Activated CD4-positive, alpha-beta T cell treated with anti-CD3 and anti-CD28 coated beads, Interleukin-2, amount 10 ng/mL, durations not matched to agents 24 days and 14 days (primary cell): ENCODE measurements around the gene USP13. TPM values are rescaled to one million over a fixed set of nuclear protein-coding genes. Genes with fewer than 3 reads are reported as not detected.
"Not testable (repeated sequence)": the region's sequence is repeated elsewhere in the genome, so short reads cannot be mapped to it uniquely, and the experiment has no call there.

Experiments used
- DNase-seq: peaks from one replicate; pipeline ENCODE4 v3.0.0; 2022
- H3K27ac Mint-ChIP-seq: one replicate; pipeline ENCODE4 v1.8.0; 2022; ENCODE audit warnings: mild to moderate bottlenecking, mixed read lengths
- H3K27me3 Mint-ChIP-seq: one replicate; pipeline ENCODE4 v1.8.0; 2022; ENCODE audit warnings: mixed read lengths
- H3K36me3 Mint-ChIP-seq: one replicate; pipeline ENCODE4 v1.8.0; 2022; ENCODE audit warnings: low read depth, mild to moderate bottlenecking, mixed read lengths
- H3K4me1 Mint-ChIP-seq: one replicate; pipeline ENCODE4 v1.8.0; 2021; ENCODE audit warnings: mixed read lengths
- H3K4me3 Mint-ChIP-seq: one replicate; pipeline ENCODE4 v1.8.0; 2022; ENCODE audit warnings: mild to moderate bottlenecking, moderate library complexity, mixed read lengths
- H3K9me3 Mint-ChIP-seq: one replicate; pipeline ENCODE4 v1.8.0; 2021; ENCODE audit warnings: mixed read lengths
- intact Hi-C: fragments of 100-400 bp; cut with micrococcal nuclease; formaldehyde crosslinking; loops from one replicate; pipeline ENCODE4 v1.15.1; 2023
- total RNA-seq: library from RNA; stranded (reverse); gene quantifications from 2 replicates; pipeline ENCODE4 v1.2.3, GENCODE V29; 2022

Gene USP13
- total RNA-seq, 1 donor from 2014 or later = 15.3 TPM

- Mint-ChIP-seq H3K27me3 (no peaks in the 10 kb centered on the region), H3K27ac (no peak overlapping the region), H3K36me3 (peaks cover 2% of the 10 kb centered on the region), H3K4me3 (no peak overlapping the region), H3K4me1 (no peaks in the 10 kb centered on the region), H3K9me3 (no peaks in the 10 kb centered on the region)
- no peak for DNase-seq
- intact Hi-C loops = no loop called here
Measured at GRCh38 chr3:179630753-179631451, 21.9 kb upstream of the USP13 start.

DNA sequence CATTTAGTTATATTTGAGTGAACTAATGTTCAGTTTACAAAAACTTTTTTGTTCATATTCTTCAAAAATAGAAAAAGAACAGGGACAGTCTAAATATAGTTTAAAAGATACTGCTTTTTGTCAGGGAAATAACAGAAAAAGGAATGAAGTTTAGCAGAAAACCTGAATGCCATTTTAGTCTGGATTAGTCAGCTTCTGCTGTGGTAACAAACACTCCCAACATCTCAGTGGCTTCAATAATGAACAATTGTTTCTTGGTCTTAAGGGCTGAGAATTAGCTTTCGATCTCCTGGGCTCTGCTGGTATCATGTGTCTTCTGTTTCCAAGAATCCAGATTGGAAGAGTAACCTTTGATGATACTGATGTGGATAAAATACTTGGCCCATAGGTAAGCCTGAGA lies 12.4 kb upstream of the USP13 start:
- Mint-ChIP-seq H3K4me3 (no peak overlapping the region), H3K27me3 (peaks cover 1% of the 10 kb centered on the region), H3K4me1 (peaks cover 3% of the 10 kb centered on the region), H3K27ac (no peak overlapping the region), H3K9me3 (peaks cover 4% of the 10 kb centered on the region), H3K36me3 (no peaks in the 10 kb centered on the region)
- intact Hi-C loops = no loop called here
- DNase-seq = no peak

DNA sequence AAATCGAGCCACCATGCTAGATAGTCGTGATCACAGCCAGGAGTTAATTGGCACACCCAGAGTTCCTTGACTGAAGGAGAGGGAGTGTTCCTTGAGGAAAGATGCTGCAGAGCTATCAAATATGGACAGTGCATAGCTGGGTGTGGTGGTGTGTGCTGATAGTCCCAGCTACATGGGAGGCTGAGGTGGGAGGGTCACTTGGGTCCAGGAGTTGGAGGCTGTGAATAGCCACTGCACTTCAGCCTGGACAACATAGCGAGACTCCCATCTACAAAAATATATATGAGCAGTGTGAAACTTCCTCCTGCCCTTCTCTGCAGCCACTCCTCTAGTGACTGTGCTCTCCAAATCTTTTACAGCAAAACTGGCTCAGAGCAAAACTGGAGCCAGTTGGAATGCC lies 10.0 kb upstream of the USP13 start:
- Mint-ChIP-seq H3K4me3 (no peak overlapping the region), H3K9me3 (peaks cover 4% of the 10 kb centered on the region), H3K27ac (no peak overlapping the region), H3K27me3 (peaks cover 6% of the 10 kb centered on the region), H3K4me1 (peaks cover 3% of the 10 kb centered on the region), H3K36me3 (no peaks in the 10 kb centered on the region)
- DNase-seq = no peak
- intact Hi-C loops = no loop called here

DNA sequence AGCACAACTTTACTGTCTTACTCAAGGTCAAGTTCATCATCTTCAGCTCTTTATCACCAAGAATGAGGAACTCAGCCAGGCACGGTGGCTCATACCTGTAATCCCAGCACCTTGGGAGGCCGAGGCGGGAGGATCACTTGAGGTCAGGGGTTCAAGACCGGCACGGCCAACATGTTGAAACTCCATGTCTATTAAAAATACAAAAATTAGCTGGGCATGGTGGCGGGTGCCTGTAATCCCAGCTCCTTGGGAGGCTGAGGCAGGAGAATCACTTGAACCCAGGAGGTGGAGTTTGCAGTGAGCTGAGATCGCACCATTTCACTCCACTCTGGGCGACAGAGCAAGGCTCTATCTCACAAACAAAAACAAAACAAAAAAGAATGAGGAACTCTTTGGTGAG lies 9.0 kb upstream of the USP13 start:
- H3K9me3 Mint-ChIP-seq, H3K27me3 Mint-ChIP-seq, DNase-seq, H3K27ac Mint-ChIP-seq, H3K36me3 Mint-ChIP-seq, intact Hi-C loops, H3K4me1 Mint-ChIP-seq, H3K4me3 Mint-ChIP-seq: not testable (repeated sequence)

DNA sequence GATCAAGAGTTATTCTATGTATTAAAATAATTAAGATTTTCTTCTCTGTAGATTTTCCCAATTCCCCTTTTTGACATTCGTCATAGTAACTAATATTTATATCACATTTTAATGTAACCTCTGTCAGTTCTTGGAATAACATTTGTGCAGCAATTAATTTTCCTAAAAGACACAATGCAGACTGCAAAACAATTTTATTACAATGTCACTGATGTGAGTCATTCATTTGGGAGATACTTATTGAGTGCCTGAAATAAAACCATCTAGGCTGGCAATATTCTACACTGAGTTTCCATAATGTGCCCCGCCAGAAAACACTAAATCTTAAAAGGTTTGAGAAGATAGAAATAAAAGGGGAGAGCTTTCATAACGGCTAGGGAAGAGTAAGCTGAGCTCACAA lies 6.7 kb upstream of the USP13 start:
- Mint-ChIP-seq H3K4me1 (peaks cover 3% of the 10 kb centered on the region), H3K4me3 (no peak overlapping the region), H3K27me3 (peaks cover 10% of the 10 kb centered on the region), H3K9me3 (no peaks in the 10 kb centered on the region), H3K27ac (no peak overlapping the region), H3K36me3 (no peaks in the 10 kb centered on the region)
- intact Hi-C loops = no loop called here
- no peak for DNase-seq

DNA sequence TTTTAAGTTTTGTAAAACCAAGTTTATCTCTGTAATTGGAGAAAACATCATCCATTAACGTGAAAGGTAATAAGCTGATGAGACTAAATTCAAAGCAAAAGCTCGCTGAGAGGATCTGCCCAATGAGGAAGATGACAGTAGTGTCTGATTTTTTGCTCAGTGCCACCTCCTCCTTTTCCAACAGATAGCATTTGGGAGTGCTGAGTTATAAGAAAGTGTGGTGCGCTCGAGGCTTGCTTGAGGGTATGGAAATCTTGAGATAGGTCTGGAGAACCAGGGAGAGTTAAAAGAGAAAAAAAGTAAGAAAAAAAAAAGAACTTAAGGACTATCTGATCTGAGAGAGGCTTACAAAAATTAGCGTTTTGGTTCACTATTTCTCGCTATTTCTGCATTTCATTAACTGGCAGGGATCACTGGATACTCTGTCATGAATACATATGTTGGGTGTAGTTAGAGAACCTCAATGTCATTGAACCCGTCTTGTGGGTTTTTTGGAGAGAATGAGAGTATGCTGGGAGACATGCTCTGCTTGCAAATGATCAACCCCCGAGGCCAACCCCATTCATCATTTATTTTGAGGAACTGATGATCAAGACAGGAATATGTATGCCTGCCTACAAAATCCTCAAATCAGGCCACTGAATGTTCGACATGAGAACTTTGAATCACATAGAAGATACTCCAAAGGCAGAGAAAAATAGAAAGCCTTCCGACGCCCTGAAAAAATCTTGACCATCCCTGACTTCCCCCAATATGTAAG lies 973 bp upstream of the USP13 start:
- DNase-seq = no peak
- Mint-ChIP-seq H3K27me3 (peaks cover 16% of the 10 kb centered on the region), H3K27ac (peak overlapping the region; percentile 15), H3K4me3 (peak overlapping the region; percentile 93), H3K36me3 (peaks cover 8% of the 10 kb centered on the region), H3K9me3 (no peaks in the 10 kb centered on the region), H3K4me1 (peaks cover 16% of the 10 kb centered on the region)
- intact Hi-C loops = loop anchor here (1.0 to 2.0 kb wide), 2 partner anchors 43 to 89 kb away; partner anchors contain the start of gene ACTL6A

DNA sequence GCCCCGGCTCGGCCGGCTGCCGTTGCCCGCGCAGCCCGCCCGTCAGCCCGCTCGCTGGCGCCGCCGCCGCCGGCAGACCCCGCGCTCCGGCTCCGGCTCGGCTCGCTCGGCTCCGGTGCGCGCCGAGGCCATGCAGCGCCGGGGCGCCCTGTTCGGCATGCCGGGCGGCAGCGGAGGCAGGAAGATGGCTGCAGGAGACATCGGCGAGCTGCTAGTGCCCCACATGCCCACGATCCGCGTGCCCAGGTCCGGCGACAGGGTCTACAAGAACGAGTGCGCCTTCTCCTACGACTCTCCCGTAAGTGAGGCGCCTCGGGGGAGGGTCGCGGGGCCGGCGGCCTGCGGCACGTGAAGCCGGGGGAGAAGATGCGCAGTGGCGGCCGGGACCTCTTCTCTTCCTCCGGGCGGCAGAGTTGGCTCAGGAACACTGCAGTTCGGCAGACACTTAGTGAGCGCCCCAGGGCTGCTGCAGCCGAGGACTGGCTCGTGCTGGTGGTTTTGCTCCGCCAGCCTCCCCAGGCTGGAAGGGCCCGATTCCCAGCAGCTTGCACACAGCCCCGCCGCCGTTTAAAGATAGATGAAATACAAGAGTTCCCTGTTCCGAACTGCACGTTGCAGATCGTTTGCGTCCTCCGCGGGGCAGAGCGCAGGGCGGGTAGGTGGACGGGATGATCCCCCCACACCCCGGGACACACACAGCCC lies 407 bp downstream of the USP13 start:
- Mint-ChIP-seq H3K9me3 (no peaks in the 10 kb centered on the region), H3K36me3 (peaks cover 8% of the 10 kb centered on the region), H3K4me3 (peak overlapping the region; percentile 93), H3K27ac (peak overlapping the region; percentile 92), H3K27me3 (peaks cover 15% of the 10 kb centered on the region), H3K4me1 (peaks cover 17% of the 10 kb centered on the region)
- intact Hi-C loops = loop anchor here (1.0 to 2.0 kb wide), 2 partner anchors 90 to 949 kb away; partner anchors contain the start of genes ACTL6A and TTC14
- peak; percentile 89 for DNase-seq

GRCh38 chr3:179655236-179655635 lies 2.4 kb downstream of the USP13 start:
- intact Hi-C loops = no loop called here
- H3K4me1 Mint-ChIP-seq = peaks cover 18% of the 10 kb centered on the region
- no peak overlapping the region for H3K27ac Mint-ChIP-seq
- peak overlapping the region; percentile 36 for H3K4me3 Mint-ChIP-seq
- H3K9me3 Mint-ChIP-seq = no peaks in the 10 kb centered on the region
- DNase-seq = no peak
- H3K27me3 Mint-ChIP-seq = peaks cover 15% of the 10 kb centered on the region
- peaks cover 8% of the 10 kb centered on the region for H3K36me3 Mint-ChIP-seq

GRCh38 chr3:179658606-179659005 lies 5.8 kb downstream of the USP13 start:
- H3K27me3 Mint-ChIP-seq = no peaks in the 10 kb centered on the region
- intact Hi-C loops = no loop called here
- peaks cover 8% of the 10 kb centered on the region for H3K36me3 Mint-ChIP-seq
- H3K4me1 Mint-ChIP-seq = peaks cover 12% of the 10 kb centered on the region
- no peak for DNase-seq
- no peak overlapping the region for H3K4me3 Mint-ChIP-seq
- no peak overlapping the region for H3K27ac Mint-ChIP-seq
- H3K9me3 Mint-ChIP-seq = no peaks in the 10 kb centered on the region

- Mint-ChIP-seq H3K4me1 (peaks cover 1% of the 10 kb centered on the region), H3K27me3 (no peaks in the 10 kb centered on the region), H3K4me3 (no peak overlapping the region), H3K36me3 (peaks cover 5% of the 10 kb centered on the region), H3K9me3 (no peaks in the 10 kb centered on the region), H3K27ac (no peak overlapping the region)
- intact Hi-C loops = no loop called here
- no peak for DNase-seq
Measured at GRCh38 chr3:179660872-179661271, 8.0 kb downstream of the USP13 start.

GRCh38 chr3:179661777-179662176 lies 8.9 kb downstream of the USP13 start:
- Mint-ChIP-seq H3K27me3 (no peaks in the 10 kb centered on the region), H3K27ac (no peak overlapping the region), H3K36me3 (peaks cover under 1% of the 10 kb centered on the region), H3K4me3 (no peak overlapping the region), H3K9me3 (no peaks in the 10 kb centered on the region), H3K4me1 (peaks cover 1% of the 10 kb centered on the region)
- intact Hi-C loops = no loop called here
- DNase-seq = no peak

GRCh38 chr3:179663093-179663492 lies 10.3 kb downstream of the USP13 start:
- Mint-ChIP-seq H3K4me3 (no peak overlapping the region), H3K9me3 (no peaks in the 10 kb centered on the region), H3K27me3 (no peaks in the 10 kb centered on the region), H3K27ac (no peak overlapping the region), H3K4me1 (peaks cover 1% of the 10 kb centered on the region), H3K36me3 (no peaks in the 10 kb centered on the region)
- DNase-seq = no peak
- intact Hi-C loops = no loop called here

GRCh38 chr3:179666030-179666429 lies 13.2 kb downstream of the USP13 start:
- Mint-ChIP-seq H3K4me3 (no peak overlapping the region), H3K9me3 (no peaks in the 10 kb centered on the region), H3K27ac (no peak overlapping the region), H3K27me3 (no peaks in the 10 kb centered on the region), H3K4me1 (no peaks in the 10 kb centered on the region), H3K36me3 (no peaks in the 10 kb centered on the region)
- DNase-seq = no peak
- intact Hi-C loops = no loop called here

DNA sequence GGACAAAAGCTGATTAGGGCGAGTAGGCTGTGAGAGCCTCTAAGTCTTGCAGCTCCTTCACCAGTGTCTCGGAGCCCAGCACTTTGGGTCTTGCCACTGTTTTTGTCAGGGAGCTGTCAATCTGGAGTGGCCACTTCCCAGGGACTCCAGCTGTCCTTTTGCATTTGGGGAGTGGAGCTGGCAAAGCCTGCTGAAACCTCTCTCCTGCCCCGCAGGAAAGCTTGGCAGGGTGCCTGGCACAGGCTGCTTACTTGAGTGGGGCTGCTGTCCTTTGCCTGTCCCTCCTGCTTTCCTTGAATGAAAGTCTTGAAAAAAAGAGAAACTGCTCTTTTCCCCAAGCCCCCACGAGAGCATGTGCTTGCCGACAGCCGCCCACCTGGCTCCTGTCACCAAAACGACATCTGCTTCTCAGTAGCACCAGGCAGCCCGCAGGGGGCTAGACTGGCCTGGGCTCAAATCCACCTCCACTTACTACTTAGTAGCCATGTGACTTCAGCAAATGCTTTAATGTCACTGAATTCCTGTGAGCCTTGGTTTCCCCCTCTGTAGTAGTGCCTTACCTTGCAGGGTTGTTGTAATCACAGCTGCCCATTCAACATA lies 13.7 kb downstream of the USP13 start:
- DNase-seq = no peak
- no peaks in the 10 kb centered on the region for H3K9me3 Mint-ChIP-seq
- no peaks in the 10 kb centered on the region for H3K36me3 Mint-ChIP-seq
- H3K27me3 Mint-ChIP-seq = no peaks in the 10 kb centered on the region
- H3K27ac Mint-ChIP-seq = no peak overlapping the region
- no peak overlapping the region for H3K4me3 Mint-ChIP-seq
- intact Hi-C loops = no loop called here
- no peaks in the 10 kb centered on the region for H3K4me1 Mint-ChIP-seq
